Right lobe of liver (tissue), 4 donors: ENCODE measurements around the gene NEU3.

ENCODE experiments used
- POLR2A ChIP-seq: fragments of 450-650 bp; IDR thresholded peaks from one replicate; pipeline ENCODE4 v1.6.1; 2017; ENCODE audit warnings: antibody characterized with exemption, mild to moderate bottlenecking
- TF ChIP-seq, protein P1 (sequence below), 4 donors: fragments of 200-600 bp in 3 of 4; fragments of 450-650 bp in 1 of 4; IDR thresholded peaks; one replicate each; pipeline versions ENCODE4 v1.5.1 to v1.8.0; 2016 to 2022; ENCODE audit warnings: antibody characterized with exemption in 4 of 4, mild to moderate bottlenecking in 2 of 4
- donor health status: DM: no; HTN: no; CAD: no.
- donor health status: DM: no; HTN: no; CAD: no.
- donor health status: DM: no; HTN: yes; CAD: no.

DNA sequence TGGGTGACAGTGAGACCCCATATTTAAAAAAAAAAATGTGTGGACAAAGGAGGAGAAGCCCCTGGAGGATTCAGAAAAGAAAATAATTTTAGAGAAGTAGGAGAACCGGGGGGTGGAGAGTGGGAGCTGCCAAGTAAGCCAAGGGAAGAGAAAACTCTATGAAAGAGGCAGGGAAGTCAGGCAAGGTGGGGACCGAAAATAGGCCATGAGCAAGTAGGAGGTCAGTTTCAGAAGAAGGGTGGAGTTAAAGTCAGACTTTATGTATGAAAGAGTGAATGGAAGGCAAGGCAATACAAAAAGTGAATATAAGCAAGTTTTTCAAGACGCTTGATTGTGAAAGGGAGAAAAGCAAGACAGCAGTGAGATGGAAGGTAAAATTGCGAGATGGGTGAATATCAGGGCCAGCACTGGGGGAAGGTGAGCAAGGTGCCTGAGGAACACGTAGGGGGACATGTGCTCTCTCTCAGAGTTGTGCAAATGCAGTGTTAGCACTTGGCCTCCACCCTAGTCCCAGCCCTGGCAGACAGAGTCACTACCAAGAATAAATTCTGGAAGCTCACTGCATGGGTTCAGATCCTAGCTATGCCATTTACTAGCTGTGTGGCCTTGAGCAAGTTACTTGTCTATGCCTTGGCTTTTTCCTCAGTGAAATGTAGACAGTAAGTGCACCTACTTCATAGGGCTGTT is 46.5 kb upstream of the NEU3 start:
- TF ChIP-seq, protein P1, sequence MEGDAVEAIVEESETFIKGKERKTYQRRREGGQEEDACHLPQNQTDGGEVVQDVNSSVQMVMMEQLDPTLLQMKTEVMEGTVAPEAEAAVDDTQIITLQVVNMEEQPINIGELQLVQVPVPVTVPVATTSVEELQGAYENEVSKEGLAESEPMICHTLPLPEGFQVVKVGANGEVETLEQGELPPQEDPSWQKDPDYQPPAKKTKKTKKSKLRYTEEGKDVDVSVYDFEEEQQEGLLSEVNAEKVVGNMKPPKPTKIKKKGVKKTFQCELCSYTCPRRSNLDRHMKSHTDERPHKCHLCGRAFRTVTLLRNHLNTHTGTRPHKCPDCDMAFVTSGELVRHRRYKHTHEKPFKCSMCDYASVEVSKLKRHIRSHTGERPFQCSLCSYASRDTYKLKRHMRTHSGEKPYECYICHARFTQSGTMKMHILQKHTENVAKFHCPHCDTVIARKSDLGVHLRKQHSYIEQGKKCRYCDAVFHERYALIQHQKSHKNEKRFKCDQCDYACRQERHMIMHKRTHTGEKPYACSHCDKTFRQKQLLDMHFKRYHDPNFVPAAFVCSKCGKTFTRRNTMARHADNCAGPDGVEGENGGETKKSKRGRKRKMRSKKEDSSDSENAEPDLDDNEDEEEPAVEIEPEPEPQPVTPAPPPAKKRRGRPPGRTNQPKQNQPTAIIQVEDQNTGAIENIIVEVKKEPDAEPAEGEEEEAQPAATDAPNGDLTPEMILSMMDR (IDR thresholded peaks at IDR 0.05), result no peak
- TF ChIP-seq POLR2A, result no peak
